GM19099 (cell line): ENCODE data around the gene TTF2.

Experiments used
- POLR2A ChIP-seq: IDR thresholded peaks from 3 replicates; pipeline ENCODE4 v1.6.1; 2011; ENCODE audit warnings: low read depth; ENCODE audit not compliant: insufficient read length; ENCODE audit errors: extremely low read depth

The TTF2 gene

GRCh38 chr1:117147856-117148588 lies 87.9 kb downstream of the TTF2 start:
- TF ChIP-seq POLR2A: no peak

- TF ChIP-seq POLR2A: no peak
These were observed 90.2 kb downstream of the TTF2 start for GRCh38 chr1:117150316-117150715.
